Trophoblast cell (in vitro differentiated cells and primary cell): Measurements from ENCODE around the gene HOGA1.
"Not testable (repeated sequence)": the region's sequence is repeated elsewhere in the genome, so short reads cannot be mapped to it uniquely, and the experiment has no call there.

Experiments
- DNase-seq, 2 donors: peaks; one replicate each; pipeline ENCODE4 v3.0.0-alpha.2; 2016
- H2AFZ ChIP-seq: 2 replicates; pipeline ENCODE4 v1.6.1; 2013; ENCODE audit warnings: low read length, moderate library complexity, mild to moderate bottlenecking; ENCODE audit not compliant: insufficient read depth, poor library complexity
- H2AK5ac ChIP-seq: 2 replicates; pipeline ENCODE4 v1.6.1; 2013; ENCODE audit warnings: mild to moderate bottlenecking, low read length
- H2BK120ac ChIP-seq: 2 replicates; pipeline ENCODE4 v1.6.1; 2013; ENCODE audit warnings: low read length, mild to moderate bottlenecking, moderate library complexity; ENCODE audit not compliant: insufficient read depth, poor library complexity
- H2BK12ac ChIP-seq: 2 replicates; pipeline ENCODE4 v1.6.1; 2013; ENCODE audit warnings: mild to moderate bottlenecking, low read length, moderate library complexity
- H2BK5ac ChIP-seq: 2 replicates; pipeline ENCODE4 v1.6.1; 2013; ENCODE audit warnings: low read length, low read depth, moderate library complexity, mild to moderate bottlenecking; ENCODE audit not compliant: poor library complexity
- H3K14ac ChIP-seq: 2 replicates; pipeline ENCODE4 v1.6.1; 2013; ENCODE audit warnings: mild to moderate bottlenecking, low read length
- H3K18ac ChIP-seq: 2 replicates; pipeline ENCODE4 v1.6.1; 2013; ENCODE audit warnings: mild to moderate bottlenecking, low read length
- H3K23ac ChIP-seq: 2 replicates; pipeline ENCODE4 v1.6.1; 2013; ENCODE audit warnings: low read length
- H3K27ac ChIP-seq: 2 replicates; pipeline ENCODE4 v1.5.1; 2013; ENCODE audit warnings: low read depth, mild to moderate bottlenecking, inconsistent platforms, low read length, moderate library complexity
- H3K27me3 ChIP-seq: 2 replicates; pipeline ENCODE4 v1.6.1; 2013; ENCODE audit warnings: inconsistent platforms, mild to moderate bottlenecking, low read length, moderate library complexity; ENCODE audit not compliant: insufficient read depth
- H3K36me3 ChIP-seq, 2 experiments: 1 replicate in 1 of 2; 2 replicates in 1 of 2; pipeline ENCODE4 v1.6.1; 2013; ENCODE audit warnings: low read length in 2 of 2, mild to moderate bottlenecking in 2 of 2, moderate library complexity in 1 of 2; ENCODE audit not compliant: insufficient read depth in 2 of 2, control insufficient read depth in 1 of 2
- H3K4ac ChIP-seq: 2 replicates; pipeline ENCODE4 v1.6.1; 2013; ENCODE audit warnings: low read depth, mild to moderate bottlenecking, low read length, moderate library complexity
- H3K4me1 ChIP-seq, 2 experiments: 1 replicate in 1 of 2; 2 replicates in 1 of 2; pipeline ENCODE4 v1.6.1; 2013; ENCODE audit warnings: low read length in 2 of 2, mild to moderate bottlenecking in 2 of 2, moderate library complexity in 1 of 2; ENCODE audit not compliant: insufficient read depth in 2 of 2, control insufficient read depth in 1 of 2
- H3K4me2 ChIP-seq: 2 replicates; pipeline ENCODE4 v1.6.1; 2013; ENCODE audit warnings: inconsistent platforms, mild to moderate bottlenecking, low read length, moderate library complexity
- H3K4me3 ChIP-seq: 2 replicates; pipeline ENCODE4 v1.5.1; 2013; ENCODE audit warnings: mild to moderate bottlenecking, low read depth, low read length, inconsistent platforms
- H3K79me1 ChIP-seq: one replicate; pipeline ENCODE4 v1.6.1; 2013; ENCODE audit warnings: low read length
- H3K79me2 ChIP-seq: 2 replicates; pipeline ENCODE4 v1.6.1; 2013; ENCODE audit warnings: low read length, mild to moderate bottlenecking; ENCODE audit not compliant: control insufficient read depth, insufficient read depth, poor library complexity
- H3K9ac ChIP-seq: 2 replicates; pipeline ENCODE4 v1.6.1; 2013; ENCODE audit warnings: mild to moderate bottlenecking, low read length
- H3K9me3 ChIP-seq: 2 replicates; pipeline ENCODE4 v1.6.1; 2013; ENCODE audit warnings: low read depth, mild to moderate bottlenecking, control low read depth, inconsistent platforms, low read length; ENCODE audit not compliant: insufficient read depth
- H4K12ac ChIP-seq: 2 replicates; pipeline ENCODE4 v1.6.1; 2013; ENCODE audit warnings: low read depth, mild to moderate bottlenecking, low read length, moderate library complexity
- H4K8ac ChIP-seq: 2 replicates; pipeline ENCODE4 v1.6.1; 2013; ENCODE audit warnings: low read depth, mild to moderate bottlenecking, low read length, moderate library complexity
- H4K91ac ChIP-seq: one replicate; pipeline ENCODE4 v1.6.1; 2013; ENCODE audit warnings: low read depth, mild to moderate bottlenecking, low read length, moderate library complexity
- WGBS: extraction: QIAGEN DNeasy Blood & Tissue Kit; methylation state at CpG from one replicate; pipeline ENCODE4 v1.1.7; 2013; ENCODE audit warnings: missing lambda C conversion rate; ENCODE audit not compliant: insufficient read length, insufficient coverage; ENCODE audit errors: extremely low coverage; 5-methylcytosine and 5-hydroxymethylcytosine counted together

Gene HOGA1

DNA sequence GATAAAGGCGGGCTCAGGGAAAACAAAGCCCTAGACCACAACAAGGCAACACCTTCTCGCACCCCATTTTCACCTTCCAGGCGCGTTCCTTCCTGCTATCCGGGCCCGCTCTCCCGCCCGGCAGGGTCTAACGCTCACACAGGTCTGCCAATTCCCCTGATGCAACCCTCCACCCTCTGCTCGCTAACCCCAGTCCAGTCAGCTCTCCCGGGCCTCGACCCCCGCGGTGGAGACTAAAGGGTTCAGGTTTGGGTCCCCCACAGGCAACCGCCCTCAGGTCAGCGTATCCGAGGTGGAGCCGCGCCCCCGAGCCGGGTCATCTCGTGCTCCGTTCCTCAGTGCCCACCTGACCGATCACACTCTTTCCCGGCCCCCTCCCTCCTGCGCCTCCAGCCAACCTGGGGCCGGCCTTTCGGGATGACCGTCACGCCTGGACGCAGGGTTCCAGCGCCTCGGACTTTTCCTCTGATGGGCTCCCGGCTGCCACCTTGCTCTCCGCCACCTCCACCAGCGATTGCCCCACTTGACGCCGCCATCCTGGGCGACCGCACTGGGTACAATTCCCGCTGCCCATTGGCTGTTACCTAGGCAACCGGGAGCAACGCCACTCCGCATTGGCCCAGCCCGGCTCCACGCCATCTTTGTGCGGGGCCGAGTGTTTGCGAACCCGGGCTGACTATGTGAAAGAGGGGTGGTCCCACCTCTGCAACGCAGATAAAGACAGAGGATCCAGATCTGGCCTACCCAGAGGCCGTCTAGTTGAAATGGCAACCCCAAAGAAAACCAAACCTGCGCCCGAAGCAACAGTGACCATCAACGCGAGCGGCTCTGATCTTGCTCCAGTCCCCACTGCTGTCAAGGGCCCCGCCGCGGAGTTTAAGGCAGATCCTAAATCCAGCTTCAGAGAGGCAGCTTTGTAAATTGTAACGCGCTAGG, 49.0 kb downstream of the HOGA1 start, which contains the start of gene MORN4:
Gene MORN4, minus strand, starts transcription at position 552 of the 936 bp plus-strand sequence. CDS start 13,847 bp downstream, outside the sequence.
- H3K27ac ChIP-seq = no peak within 1 kb of the TSS
- peak within 1 kb of the TSS; percentile 35 for H3K4ac ChIP-seq
- H4K91ac ChIP-seq = peak within 1 kb of the TSS; percentile 75
- H3K79me2 ChIP-seq = peaks cover 2% of the 10 kb centered on the region
- H3K4me2 ChIP-seq = peak within 1 kb of the TSS; percentile 89
- peaks cover 3 to 6% of the 10 kb centered on the region in 2 experiments for H3K4me1 ChIP-seq
- H2BK5ac ChIP-seq = no peak within 1 kb of the TSS
- peak within 1 kb of the TSS; percentile 30 for H3K9ac ChIP-seq
- H3K36me3 ChIP-seq = no peaks in the 10 kb centered on the region
- no peaks in the 10 kb centered on the region for H3K9me3 ChIP-seq
- no peaks in the 10 kb centered on the region for H3K27me3 ChIP-seq
- H3K18ac ChIP-seq = peak within 1 kb of the TSS; percentile 73
- no peak within 1 kb of the TSS for H3K23ac ChIP-seq
- peak within 1 kb of the TSS; percentile 78 for H4K12ac ChIP-seq
- peak; percentile 88 to 98 for DNase-seq
- peaks cover 1% of the 10 kb centered on the region for H3K79me1 ChIP-seq
- H4K8ac ChIP-seq = peak within 1 kb of the TSS; percentile 93
- H2BK120ac ChIP-seq = peak within 1 kb of the TSS; percentile 46
- peak within 1 kb of the TSS; percentile 80 for H2AFZ ChIP-seq
- no peak within 1 kb of the TSS for H2AK5ac ChIP-seq
- peak within 1 kb of the TSS; percentile 86 for H3K4me3 ChIP-seq
- no peak within 1 kb of the TSS for H2BK12ac ChIP-seq
- WGBS = no CpG with 5 or more reads among the region's 62 CpGs
- peak within 1 kb of the TSS; percentile 21 for H3K14ac ChIP-seq

DNA sequence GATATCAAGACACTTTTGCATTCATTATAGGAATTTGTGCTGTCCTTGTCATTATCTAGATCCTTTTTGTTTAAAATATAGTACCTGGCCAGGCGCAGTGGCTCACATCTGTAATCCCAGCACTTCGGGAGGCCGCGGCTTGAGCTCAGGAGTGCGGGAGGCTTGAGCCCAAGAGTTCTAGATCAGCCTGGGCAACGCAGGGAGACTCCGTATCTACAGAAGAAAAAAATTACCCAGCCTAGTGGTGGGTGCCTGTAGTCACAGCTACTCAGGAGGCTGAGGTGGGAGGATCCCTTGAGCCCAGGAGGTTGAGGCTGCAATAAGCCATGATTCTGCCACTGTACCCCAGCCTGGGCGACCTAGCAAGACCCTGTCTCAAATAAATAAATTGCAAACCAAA, 49.7 kb downstream of the HOGA1 start:
- WGBS = no CpG with 5 or more reads among the region's 8 CpGs
- Histone ChIP-seq H3K79me1 (peaks cover 1% of the 10 kb centered on the region), H2AK5ac (no peak overlapping the region), H3K27ac (no peak overlapping the region), H3K23ac (no peak overlapping the region), H3K27me3 (no peaks in the 10 kb centered on the region), H2BK12ac (no peak overlapping the region), H4K12ac (no peak overlapping the region), H2BK120ac (no peak overlapping the region), H3K4me2 (peak overlapping the region; percentile 89), H3K9me3 (no peaks in the 10 kb centered on the region), H3K4me1 (peaks cover 3 to 6% of the 10 kb centered on the region in 2 experiments), H3K36me3 (no peaks in the 10 kb centered on the region), H3K79me2 (peaks cover 2% of the 10 kb centered on the region), H4K8ac (peak overlapping the region; percentile 88), H2AFZ (peak overlapping the region; percentile 80), H3K14ac (no peak overlapping the region), H3K18ac (no peak overlapping the region), H4K91ac (no peak overlapping the region), H3K4ac (no peak overlapping the region), H3K9ac (no peak overlapping the region), H3K4me3 (no peak overlapping the region), H2BK5ac (no peak overlapping the region)
- DNase-seq = peak; percentile 27 to 73

DNA sequence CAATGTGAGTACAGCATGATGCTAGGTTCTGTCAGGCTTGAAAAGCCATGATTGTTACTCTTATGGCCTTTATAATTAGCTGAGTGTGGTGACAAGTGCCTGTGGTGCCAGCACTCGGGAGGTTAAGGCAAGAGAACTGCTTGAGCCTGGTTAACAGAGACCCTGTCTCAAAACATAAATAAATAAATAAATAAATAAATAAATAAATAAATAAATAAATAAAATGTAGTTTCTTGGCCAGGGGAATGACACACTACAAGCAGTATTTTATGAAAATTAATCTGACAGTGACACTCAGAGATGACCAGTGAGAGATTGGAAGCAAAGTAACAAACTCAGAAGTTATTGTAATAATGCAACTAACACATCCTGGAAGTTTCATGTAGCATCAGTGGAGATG, 51.4 kb downstream of the HOGA1 start:
- Histone ChIP-seq H4K91ac (no peak overlapping the region), H3K4me1 (peaks cover 3 to 6% of the 10 kb centered on the region in 2 experiments), H3K18ac (no peak overlapping the region), H3K9ac (no peak overlapping the region), H2AK5ac (no peak overlapping the region), H3K14ac (no peak overlapping the region), H3K23ac (no peak overlapping the region), H3K36me3 (no peaks in the 10 kb centered on the region), H3K4me3 (no peak overlapping the region), H3K27ac (no peak overlapping the region), H3K79me2 (peaks cover 2% of the 10 kb centered on the region), H3K9me3 (no peaks in the 10 kb centered on the region), H4K12ac (no peak overlapping the region), H2BK5ac (no peak overlapping the region), H2BK12ac (no peak overlapping the region), H3K4me2 (no peak overlapping the region), H4K8ac (no peak overlapping the region), H3K79me1 (peaks cover 1% of the 10 kb centered on the region), H3K27me3 (no peaks in the 10 kb centered on the region), H2BK120ac (no peak overlapping the region), H2AFZ (no peak overlapping the region), H3K4ac (no peak overlapping the region)
- DNase-seq = no peak
- WGBS = no CpG with 5 or more reads among the region's 1 CpG

DNA sequence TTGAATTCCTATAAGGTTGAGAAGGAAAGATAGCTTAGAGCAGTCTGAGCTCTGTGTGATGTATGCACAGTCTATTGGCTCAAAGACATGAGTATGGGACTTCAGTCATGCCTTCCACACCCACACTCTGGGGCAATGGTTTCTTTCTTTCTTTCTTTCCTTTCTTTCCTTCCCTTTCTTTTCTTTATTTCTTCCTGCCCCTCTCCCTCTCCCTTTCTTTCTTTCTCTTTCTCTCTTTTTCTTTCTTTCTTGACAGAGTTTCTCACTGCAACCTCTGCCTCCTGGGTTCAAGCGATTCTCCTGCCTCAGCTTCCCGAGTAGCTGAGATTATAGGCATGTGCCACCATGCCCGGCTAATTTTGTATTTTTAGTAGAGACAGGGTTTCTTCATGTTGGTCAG, 54.9 kb downstream of the HOGA1 start:
- H4K91ac ChIP-seq, H3K79me2 ChIP-seq, H4K8ac ChIP-seq, H2BK5ac ChIP-seq, H3K14ac ChIP-seq, H3K4me3 ChIP-seq, H3K4ac ChIP-seq, H3K36me3 ChIP-seq, H4K12ac ChIP-seq, H3K79me1 ChIP-seq, H2BK12ac ChIP-seq, H3K4me1 ChIP-seq, H3K27me3 ChIP-seq, H3K9me3 ChIP-seq, H2BK120ac ChIP-seq, H3K4me2 ChIP-seq, DNase-seq, H3K27ac ChIP-seq, H3K18ac ChIP-seq, H3K9ac ChIP-seq, H3K23ac ChIP-seq, H2AFZ ChIP-seq, H2AK5ac ChIP-seq: not testable (repeated sequence)
- no CpG with 5 or more reads among the region's 3 CpGs for WGBS
